ENCODE measurements around the gene MYL6.
A peak's percentile ranks its signal among the peaks of the same experiment; 100 is the strongest.
"Not testable (repeated sequence)": the region's sequence is repeated elsewhere in the genome, so short reads cannot be mapped to it uniquely, and the experiment has no call there.

MYL6 gene

DNA sequence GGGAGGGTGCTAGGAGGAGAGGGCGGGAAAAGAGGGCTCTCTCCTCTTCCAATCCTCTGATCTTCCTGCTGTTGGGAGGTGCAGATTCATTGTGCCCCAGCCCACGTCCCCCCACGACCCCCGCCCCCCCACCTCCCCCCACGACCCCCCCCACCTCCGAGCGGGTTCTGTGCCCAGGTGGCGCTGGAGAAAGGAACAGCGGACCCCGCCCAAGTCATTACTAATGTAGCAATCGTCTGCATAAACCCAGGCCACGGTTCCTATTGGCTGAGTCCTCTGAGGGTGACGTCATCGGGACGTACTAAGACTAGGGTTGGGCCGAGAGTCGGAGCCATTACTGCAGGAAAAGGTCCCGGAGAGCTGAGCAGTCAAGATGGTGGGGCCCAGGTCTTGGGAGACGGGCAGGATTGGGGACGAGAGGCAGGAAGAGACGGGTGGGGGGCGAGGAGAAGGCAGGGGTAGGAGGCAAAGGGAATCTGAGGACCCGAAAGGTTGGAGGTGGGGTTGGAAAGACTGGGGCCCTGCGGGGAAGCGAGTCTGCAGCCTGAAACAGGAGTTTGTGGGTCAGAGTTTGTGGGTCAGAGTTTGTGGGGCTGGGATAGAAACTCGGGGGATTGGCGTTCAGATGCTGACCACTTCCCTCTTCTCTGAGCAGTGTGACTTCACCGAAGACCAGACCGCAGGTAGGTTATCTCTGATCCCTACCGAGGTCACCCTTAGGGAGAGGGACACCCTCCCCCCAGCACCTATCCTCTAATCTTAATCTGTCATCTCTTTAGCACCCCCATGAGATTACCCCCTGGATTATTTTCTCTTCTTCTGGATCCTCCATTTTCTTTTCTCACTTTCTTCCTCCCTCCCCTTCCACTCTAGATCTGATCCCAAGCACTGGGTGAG lies at the start of gene MYL6:
TSS of gene MYL6 (plus strand) at position 331 of the 897 bp plus-strand sequence. CDS start at position 374, 43 bp downstream.
- DNase-seq (ENCODE audit: low read depth in 2 of 3, low spot score in 1 of 3): peak; percentile 89 to 93 (median 89)

DNA sequence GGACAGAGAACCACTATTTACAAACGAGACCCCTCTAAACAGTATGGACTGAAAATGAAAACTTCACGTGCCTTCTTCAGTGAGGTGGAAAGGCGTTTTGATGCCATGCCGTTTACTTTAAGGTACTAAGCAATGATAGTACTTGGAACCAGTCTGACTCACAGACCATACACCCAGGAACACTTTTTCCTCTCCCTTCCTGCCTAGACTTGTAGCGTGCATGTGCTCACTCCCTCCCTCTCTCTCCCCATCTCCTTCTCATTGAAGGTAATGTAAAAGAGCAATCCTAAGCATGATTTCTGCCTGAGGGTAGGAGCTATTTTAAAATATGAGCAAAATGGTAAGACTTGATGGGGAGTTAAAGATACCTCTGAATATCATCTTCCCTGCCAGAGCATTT lies 47.6 kb upstream of the MYL6 start:
- DNase-seq (ENCODE audit: low read depth in 2 of 3, low spot score in 1 of 3): no peak

DNA sequence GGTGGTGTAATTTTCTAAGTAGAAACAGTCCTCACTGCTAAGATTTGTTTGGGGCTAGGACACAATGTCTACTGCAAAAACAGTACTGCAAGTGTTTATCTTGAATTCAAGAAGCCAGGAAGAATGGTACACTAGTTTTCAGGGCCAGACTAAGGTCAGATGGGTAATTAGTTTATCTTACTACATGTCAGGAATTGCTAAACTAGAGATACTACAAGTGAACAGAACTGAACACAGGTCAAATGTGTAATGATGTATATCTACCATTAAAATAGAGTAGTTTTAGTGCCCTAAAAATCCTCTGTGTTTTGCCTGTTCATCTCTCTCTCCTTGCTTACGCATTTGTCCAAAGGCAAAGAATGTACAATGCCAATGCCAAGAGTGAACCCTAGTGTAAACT lies 44.1 kb upstream of the MYL6 start:
- DNase-seq (ENCODE audit: low read depth in 2 of 3, low spot score in 1 of 3): no peak

DNA sequence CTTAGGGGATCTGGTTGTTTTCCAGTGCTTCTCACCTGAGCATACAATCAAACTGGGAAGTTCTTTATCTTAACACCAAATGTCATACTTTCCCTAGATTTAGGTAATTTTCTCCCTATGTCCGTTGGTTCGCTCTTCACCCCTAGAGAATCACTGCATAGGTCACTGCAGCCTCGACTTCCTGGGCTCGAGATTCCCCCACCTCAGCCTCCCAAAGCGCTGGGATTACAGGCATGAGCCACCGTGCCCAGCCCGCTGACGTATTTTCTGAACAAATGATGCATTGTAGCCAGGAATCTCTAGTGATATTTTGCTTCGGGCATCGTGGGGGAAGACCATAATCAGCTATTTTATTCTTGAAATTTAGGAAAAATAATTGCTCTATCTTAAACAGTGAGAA lies 42.8 kb upstream of the MYL6 start:
- DNase-seq (ENCODE audit: low read depth in 2 of 3, low spot score in 1 of 3): no peak

DNA sequence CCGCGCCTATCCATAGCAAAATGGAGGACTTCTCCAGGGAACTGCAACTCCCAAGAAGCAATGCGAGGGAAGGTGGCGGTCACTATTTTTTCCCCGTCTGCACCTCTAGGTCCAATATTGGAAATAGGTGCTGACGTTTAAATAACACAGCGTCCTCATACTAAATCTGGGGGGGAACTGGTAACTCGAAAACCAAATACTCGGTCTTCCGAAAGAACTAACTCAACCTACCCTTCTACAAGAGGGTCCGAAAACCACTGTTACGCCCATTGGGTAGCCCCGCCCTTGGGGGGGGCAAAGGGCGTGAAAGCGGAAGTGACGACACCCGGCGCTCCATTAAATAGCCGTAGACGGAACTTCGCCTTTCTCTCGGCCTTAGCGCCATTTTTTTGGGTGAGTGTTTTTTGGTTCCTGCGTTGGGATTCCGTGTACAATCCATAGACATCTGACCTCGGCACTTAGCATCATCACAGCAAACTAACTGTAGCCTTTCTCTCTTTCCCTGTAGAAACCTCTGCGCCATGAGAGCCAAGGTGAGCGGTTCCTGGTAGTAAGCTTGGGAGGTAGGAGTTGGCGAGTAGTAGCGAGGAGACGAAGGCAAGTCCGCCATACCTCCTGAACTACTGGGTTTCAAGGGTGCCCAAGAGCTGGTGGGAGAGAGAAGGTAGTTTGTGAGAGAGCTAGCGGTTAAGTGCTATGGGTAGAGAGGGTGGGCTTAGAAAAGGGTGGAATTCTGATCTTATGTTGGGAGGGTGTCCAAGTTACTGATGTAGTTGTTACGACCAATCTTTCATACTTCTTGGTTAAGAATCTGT lies 41.7 kb upstream of the MYL6 start, which contains the start of gene RPL41:
TSS of gene RPL41 (plus strand) at position 367 of the 815 bp plus-strand sequence.
- peak; percentile 88 to 95 (median 88) for DNase-seq (ENCODE audit: low read depth in 2 of 3, low spot score in 1 of 3)

DNA sequence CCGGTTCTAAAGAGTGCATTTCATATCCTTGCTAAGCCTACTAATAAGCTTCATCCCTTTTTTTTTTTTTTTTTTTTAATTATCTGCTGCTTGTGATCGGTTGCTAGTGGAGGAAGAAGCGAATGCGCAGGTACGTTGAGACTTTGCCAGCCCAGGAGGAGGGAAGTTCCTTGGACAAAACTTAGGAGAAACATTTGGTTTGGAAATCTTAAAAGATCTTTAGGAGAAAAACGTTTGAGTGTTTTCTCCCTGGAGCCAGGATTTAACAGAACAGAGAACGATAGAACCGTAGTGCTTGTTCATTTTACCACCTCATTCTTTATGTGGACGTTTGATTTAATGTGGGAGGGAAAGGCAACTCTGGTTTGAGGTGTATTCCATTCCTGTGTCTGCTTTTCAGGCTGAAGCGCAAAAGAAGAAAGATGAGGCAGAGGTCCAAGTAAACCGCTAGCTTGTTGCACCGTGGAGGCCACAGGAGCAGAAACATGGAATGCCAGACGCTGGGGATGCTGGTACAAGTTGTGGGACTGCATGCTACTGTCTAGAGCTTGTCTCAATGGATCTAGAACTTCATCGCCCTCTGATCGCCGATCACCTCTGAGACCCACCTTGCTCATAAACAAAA lies 41.0 kb upstream of the MYL6 start:
- DNase-seq (ENCODE audit: low read depth in 2 of 3, low spot score in 1 of 3): not testable (repeated sequence)

DNA sequence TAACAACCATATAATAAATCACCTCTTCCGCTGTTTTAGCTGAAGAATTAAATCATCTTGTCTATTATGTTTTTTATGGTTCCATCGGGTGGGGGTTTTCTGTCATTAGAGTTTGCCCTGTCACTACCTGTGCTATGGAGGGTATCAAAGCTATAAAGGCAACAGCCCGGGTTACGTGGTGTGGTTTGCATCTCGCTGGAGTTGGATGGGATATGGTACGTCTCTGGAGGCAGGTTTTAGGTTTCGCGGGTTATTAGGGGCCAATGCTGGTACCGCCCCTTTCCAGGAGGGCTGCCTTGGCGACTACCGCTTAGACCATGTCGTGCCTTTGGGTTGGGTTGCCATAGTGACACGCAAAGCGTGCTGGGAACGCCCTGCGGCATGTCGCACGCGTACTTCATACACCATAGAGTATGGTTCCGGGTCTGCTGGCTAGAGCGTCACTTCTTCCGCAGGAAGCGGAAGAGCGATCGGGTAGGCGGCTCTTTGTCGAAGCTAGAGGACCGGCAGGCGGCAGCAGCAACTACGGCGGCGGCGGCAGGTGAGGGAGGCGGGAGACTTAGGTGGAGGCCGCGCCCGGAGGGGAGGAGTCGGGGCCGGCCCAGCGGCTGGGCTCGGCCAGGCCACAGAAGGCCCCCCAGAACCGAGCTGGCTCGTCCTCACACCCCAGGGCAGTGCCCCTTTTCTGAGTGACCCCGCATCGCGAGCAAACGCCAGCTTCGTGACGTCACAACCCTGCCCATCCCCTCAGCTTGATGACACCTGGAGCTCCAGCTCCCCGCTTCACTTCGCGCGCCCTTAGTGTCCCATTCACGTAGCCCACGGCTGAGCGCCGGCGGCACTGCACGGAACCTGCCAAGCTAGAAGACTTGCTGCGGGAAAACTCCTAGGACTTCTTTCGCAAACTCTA lies 40.1 kb upstream of the MYL6 start, which contains the start of gene ZC3H10:
TSS of gene ZC3H10 (plus strand) at position 489 of the 910 bp plus-strand sequence. CDS start 2,297 bp downstream, outside the sequence.
- peak; percentile 97 to 99 (median 98) for DNase-seq (ENCODE audit: low read depth in 2 of 3, low spot score in 1 of 3)

DNA sequence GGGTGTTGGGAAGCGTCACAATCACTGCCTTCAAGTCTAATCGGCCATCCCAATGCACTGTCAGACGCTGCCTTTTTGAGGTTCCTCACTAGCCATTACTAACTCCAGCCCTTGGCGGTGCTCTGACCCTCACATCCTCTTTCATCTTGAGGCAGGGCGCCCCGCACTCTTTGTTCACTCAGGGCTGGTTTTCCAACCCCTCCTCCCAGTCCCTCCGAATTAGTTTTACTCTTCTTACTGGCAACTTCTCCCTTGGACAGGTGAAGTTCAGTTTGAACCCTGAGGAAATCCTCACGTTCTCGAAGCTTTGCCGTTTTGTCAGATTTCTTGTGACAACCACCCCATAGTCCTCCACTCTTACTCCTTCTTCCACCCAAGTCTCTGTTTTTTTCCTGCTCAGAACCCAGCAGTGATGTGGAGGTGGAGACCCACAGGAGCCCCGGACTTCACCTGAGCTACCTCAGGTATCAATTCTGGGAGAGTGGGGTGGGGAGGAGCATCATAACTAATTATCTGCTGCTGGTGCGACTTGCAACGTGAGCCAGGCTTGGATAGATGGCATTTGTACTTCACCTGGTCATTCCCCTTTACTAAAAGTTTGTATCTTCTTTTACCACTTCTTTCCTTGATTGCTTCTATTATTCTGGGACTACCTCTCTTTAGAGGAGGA lies 39.3 kb upstream of the MYL6 start:
- DNase-seq (ENCODE audit: low read depth in 2 of 3, low spot score in 1 of 3): no peak

DNA sequence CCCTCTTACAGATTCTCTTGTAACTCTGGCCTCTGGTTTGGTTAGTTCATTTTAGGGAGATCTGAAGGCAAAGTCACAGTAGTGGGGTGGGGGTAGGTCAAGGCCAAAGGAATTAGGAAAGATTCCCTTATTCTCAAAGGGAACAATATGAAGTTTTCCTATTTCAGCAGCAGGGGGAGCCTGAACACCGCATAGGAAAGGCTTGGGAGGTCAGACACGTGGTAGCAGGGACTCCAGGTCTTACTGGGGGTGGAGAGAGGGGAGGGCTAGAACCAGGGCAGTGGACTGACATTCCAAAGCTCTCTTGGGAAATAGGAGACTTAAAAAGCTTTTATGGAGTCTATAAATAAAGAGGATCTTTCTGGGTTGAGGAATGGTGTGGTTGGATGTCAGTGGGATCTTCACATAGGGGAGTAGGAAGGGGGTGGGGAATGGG lies 38.8 kb upstream of the MYL6 start:
- DNase-seq (ENCODE audit: low read depth in 2 of 3, low spot score in 1 of 3): peak in 2 of 3 donors; percentile 42 to 62

DNA sequence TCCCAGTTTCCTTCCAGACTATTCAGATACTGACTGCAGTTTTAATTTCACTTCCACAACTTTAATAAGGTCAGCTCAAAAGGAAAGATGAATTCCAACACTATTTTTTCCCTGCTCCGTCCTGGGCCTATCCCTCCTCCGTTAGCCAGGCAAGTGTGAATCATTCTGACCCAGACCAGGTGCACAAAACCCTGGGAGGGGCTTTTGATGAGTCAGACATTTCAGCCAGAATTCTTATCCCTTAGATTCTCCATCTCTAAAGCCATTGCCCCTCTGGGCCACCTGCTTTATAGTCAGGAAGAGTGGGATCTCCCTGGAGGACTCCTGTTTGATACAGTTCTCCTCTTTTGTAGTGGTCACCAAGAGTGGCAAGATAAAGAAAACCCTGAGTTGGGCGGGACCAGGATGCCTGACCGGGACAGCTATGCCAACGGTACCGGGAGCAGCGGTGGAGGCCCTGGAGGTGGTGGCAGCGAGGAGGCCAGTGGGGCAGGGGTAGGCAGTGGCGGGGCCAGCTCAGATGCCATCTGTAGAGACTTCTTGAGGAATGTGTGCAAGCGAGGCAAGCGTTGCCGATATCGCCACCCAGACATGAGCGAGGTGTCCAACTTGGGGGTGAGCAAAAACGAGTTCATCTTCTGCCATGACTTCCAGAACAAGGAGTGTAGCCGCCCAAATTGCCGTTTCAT lies 37.9 kb upstream of the MYL6 start:
- no peak for DNase-seq (ENCODE audit: low read depth in 2 of 3, low spot score in 1 of 3)

DNA sequence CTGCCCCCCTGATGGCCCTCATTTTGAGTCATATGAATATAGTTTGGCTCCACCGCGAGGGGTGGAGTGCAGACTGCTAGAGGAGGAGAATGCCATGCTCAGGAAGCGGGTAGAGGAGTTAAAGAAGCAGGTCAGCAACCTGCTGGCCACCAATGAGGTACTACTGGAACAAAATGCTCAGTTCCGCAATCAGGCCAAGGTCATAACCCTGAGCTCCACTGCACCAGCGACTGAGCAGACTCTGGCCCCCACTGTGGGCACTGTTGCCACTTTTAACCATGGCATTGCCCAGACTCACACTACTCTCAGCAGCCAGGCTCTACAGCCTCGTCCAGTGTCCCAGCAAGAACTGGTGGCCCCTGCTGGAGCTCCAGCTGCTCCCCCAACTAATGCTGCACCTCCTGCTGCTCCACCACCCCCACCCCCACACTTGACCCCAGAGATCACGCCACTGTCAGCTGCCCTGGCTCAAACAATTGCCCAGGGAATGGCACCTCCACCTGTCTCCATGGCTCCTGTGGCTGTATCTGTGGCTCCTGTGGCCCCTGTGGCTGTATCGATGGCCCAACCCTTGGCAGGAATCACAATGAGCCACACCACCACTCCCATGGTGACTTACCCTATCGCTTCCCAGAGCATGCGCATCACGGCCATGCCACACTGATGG lies 36.8 kb upstream of the MYL6 start:
- DNase-seq (ENCODE audit: low read depth in 2 of 3, low spot score in 1 of 3): no peak

DNA sequence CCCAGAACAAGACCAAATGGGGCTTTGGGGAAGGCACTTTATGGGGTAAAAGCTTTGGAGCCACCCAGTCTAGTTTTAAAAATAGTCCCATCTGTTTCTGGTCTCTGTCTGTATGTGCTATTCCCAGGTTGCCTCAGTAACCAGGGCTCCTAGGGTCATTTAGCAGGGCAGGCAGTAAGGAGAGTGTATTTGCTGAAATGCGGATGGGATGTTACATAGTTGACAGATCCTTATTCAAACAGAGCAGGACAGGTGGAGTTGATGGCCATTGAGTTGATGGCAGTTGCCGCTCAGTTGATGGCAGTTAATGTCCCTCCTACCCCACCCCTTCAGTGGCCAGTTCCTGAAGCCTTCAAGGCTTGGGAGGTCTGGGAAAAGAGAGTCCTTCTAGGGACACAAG lies 35.5 kb upstream of the MYL6 start:
- DNase-seq (ENCODE audit: low read depth in 2 of 3, low spot score in 1 of 3): no peak

DNA sequence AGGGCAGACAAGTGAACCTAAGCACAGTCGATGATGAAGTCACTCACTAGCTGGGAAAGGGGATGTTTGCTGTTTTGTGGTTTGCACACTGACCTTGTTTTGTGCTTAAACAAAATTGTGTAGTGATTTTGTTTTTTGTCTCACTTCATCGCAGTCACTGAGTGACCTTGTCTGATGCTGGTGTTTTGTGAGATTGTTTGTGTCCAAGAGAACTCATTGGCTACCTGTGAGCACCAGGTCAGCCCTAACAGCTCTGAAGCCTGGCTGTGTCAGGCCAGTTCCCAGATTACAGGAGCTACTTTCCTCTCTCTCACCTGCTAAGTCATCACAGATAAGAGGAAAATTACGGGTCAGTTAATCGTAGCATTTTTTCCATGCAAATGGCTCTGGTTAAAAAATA lies 34.0 kb upstream of the MYL6 start:
- no peak for DNase-seq (ENCODE audit: low read depth in 2 of 3, low spot score in 1 of 3)

DNA sequence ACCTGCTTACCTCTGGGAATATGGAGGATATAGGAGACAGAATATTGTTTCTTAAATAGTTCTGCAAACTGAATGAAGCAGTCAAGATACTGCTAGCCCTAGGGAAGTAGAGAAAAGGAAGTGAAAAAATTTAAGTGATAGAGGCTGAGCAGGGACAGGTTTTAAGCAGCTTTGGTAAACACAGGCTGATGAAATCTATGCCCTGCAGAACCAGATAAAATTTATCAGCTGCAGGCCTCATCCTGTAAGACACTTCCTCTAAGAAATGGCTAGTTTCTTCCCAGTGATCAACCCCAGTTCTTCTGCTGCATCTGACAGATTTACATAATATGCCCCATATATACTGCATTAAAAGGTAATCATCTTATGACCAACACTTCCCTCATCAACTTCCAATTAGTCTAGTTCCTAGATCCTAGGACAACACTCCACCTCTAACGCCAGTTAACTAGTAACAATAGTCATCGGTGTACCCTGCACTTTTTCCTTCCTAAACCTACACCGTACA lies 31.4 kb upstream of the MYL6 start:
- no peak for DNase-seq (ENCODE audit: low read depth in 2 of 3, low spot score in 1 of 3)

DNA sequence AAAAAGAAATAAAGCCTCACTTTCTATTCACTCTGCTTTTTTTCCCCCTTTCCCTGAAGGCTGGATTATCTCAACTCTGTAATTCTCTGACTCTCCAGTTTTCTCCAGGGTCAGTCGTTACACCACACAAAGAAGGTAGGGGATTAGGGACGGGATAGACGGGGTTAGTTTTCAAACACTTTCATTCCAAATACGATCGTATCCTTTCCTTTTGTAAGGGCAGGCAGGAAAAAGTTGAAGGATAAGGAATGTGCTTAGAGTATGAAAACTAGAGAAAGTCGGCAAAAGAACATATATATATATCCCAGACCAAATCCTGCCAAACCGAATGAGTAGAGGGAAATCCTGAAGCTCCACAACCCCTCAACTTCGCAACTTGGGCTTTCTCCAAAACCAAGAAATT lies 30.7 kb upstream of the MYL6 start:
- no peak for DNase-seq (ENCODE audit: low read depth in 2 of 3, low spot score in 1 of 3)

DNA sequence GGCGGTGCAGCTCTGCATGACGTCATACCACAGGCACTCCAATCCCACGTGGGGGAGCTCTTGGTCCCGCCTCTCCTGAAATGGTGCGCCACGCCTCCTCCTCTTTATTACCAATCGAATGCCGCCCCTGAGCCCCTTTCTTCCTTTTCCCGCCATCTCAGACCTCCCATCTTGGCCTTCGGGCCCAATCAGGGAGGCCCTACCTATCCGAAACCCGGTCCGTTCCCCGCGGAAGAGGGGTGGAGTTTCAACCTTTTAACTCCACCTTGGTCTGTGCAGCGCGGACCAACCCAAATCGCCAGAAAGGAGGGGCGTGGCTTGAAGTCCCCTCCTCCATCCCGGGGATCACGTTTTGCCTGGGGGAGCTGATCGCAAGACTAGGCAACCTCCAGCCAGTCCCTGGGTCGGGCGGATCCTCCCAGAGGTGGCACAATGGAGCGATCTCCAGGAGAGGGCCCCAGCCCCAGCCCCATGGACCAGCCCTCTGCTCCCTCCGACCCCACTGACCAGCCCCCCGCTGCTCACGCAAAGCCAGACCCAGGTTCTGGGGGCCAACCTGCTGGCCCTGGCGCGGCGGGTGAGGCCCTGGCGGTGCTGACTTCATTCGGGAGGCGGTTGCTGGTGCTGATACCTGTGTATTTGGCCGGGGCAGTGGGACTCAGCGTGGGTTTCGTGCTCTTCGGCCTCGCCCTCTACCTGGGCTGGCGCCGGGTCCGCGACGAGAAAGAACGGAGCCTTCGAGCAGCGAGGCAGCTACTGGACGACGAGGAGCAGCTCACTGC lies 30.1 kb upstream of the MYL6 start, which contains the start of gene ESYT1:
TSS of gene ESYT1 (plus strand) at position 380 of the 782 bp plus-strand sequence. CDS start at position 433, 53 bp downstream.
- DNase-seq (ENCODE audit: low read depth in 2 of 3, low spot score in 1 of 3): peak; percentile 95 to 98 (median 96)

DNA sequence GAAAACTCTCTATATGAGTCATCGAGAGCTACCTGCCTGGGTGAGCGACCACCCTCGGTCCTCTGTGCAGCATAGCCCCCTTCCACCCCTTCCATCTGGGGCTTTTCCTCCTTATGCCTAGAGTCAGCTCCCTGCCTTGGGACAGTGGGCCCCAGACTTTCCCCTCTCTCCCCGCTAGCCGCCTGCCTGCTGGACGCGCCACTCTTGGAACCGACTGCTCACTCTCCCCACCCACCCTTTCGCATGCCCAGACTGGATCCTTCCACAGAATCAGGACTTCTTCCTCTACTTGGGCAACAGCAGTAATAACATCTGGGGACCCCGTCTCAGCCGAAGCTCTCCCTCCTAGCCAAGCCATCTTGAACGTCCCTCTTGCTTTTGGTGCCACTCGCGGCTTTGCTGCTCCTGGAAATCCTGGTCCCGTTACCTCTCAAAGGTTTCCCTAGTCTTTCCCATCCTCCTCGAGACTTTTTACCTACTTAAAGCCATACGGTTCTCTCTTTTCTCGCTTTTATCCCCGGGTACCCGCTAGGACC lies 29.4 kb upstream of the MYL6 start:
- peak in 2 of 3 donors; percentile 15 to 22 for DNase-seq (ENCODE audit: low read depth in 2 of 3, low spot score in 1 of 3)

Data from stimulated activated CD4-positive, alpha-beta T cell treated with anti-CD3 and anti-CD28 coated beads, Interleukin-12 subunit alpha, Interleukin-12 subunit beta, amount 100 ng/mL, for 48 hours (primary cell).